Prostate gland (tissue), 2 donors: ENCODE results near the gene ZMAT5. TPM values are rescaled to one million over a fixed set of nuclear protein-coding genes. Genes with fewer than 3 reads are reported as not detected.
A peak's percentile ranks its signal among the peaks of the same experiment; 100 is the strongest.

Experiments used
- DNase-seq: peaks from one replicate; pipeline ENCODE4 v3.0.0-alpha.2; 2019; ENCODE audit warnings: low spot score
- H3K27ac ChIP-seq, 2 donors: fragments of 200-600 bp; sonication (generic); 2 replicates each; pipeline ENCODE4 v1.5.1; 2017 to 2019
- H3K27me3 ChIP-seq: fragments of 200-600 bp; sonication (generic); replicated peaks from 2 replicates; pipeline ENCODE4 v1.5.1; 2019; ENCODE audit not compliant: insufficient read depth
- H3K36me3 ChIP-seq, 2 donors: fragments of 200-600 bp; sonication (generic); 1 replicate in 1 of 2; 2 replicates in 1 of 2; pipeline versions ENCODE4 v1.5.1 to v1.8.1; 2017 to 2019
- H3K4me1 ChIP-seq: fragments of 200-600 bp; sonication (generic); replicated peaks from 2 replicates; pipeline ENCODE4 v1.5.1; 2019
- H3K4me3 ChIP-seq, 2 donors: fragments of 200-600 bp; sonication (generic); 2 replicates each; pipeline ENCODE4 v1.5.1; 2017 to 2019
- H3K9me3 ChIP-seq: fragments of 200-600 bp; sonication (generic); 2 replicates; pipeline ENCODE4 v1.5.1; 2017
- POLR2A ChIP-seq: fragments of 450-650 bp; IDR thresholded peaks from one replicate; pipeline ENCODE4 v1.6.1; 2016; ENCODE audit warnings: antibody characterized with exemption, mild to moderate bottlenecking
- POLR2AphosphoS5 ChIP-seq: sonication (generic); formaldehyde crosslinking; IDR thresholded peaks from one replicate; pipeline ENCODE4 v1.6.1; 2017; ENCODE audit warnings: antibody characterized with exemption
- WGBS: methylation state at CpG from one replicate; pipeline ENCODE4 v1.1.5; 2018; 5-methylcytosine and 5-hydroxymethylcytosine counted together
- intact Hi-C: fragments of 100-400 bp; cut with DNase I; formaldehyde crosslinking; loops from one replicate; pipeline ENCODE4 v1.14.2; 2022
- total RNA-seq, 2 donors: library from RNA; depleted of rRNA; stranded (reverse); fragments of >200 nt; gene quantifications; one replicate each; pipeline ENCODE4 v1.1.0, GENCODE V29; 2016
- TF ChIP-seq, protein P1 (sequence below), 4 experiments: fragments of 200-600 bp in 2 of 4; fragments of 450-650 bp in 2 of 4; sonication (generic) in 2 of 4; IDR thresholded peaks; 1 replicate in 3 of 4; 2 replicates in 1 of 4; pipeline ENCODE4 v1.5.1; 2016 to 2019; ENCODE audit warnings: antibody characterized with exemption in 4 of 4, mild to moderate bottlenecking in 2 of 4, moderate library complexity in 2 of 4

ZMAT5 gene
- total RNA-seq, 2 donors from 2014 or later = 32.9 to 33.5 TPM

DNA sequence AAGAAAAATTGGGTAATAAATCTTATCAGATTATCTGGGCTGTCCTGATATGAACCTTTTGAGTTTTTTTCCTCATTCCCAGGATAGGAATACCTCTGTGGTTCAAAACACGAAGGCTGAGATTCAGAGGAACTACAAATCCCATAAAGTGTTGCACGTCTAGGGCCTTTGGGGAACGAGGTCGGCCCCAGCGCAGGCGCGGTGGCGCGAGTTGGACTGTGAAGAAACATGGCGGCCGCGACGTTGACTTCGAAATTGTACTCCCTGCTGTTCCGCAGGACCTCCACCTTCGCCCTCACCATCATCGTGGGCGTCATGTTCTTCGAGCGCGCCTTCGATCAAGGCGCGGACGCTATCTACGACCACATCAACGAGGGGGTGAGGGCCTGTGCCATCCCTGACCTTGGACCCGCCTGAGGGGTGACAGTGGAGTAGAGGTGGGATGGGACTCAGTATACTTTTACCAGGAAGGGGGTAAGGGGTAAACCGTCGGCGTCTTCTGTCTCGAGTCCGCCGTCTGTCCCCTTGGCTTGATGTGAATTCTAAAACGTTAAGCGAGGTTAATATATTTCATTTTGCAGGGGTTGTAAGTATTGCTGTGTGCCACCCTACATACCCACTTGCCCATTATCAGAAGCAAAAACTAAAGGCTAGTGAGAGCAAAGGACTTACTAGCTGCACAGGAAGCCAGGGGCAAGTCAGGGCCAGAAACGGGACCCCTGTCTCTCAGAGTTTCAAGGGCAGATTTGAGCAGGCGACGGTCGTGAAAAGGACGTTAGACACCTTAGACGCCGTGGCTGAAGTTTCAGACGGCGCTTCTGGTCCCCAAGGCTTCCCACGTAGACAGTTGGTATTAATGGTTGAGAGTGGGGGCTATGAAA is 604 bp upstream of the ZMAT5 start, which contains the start of gene UQCR10:
UQCR10 (plus strand) TSS at position 199 of the 881 bp plus-strand sequence; CDS start at position 229, 30 bp downstream.
- WGBS = 12% methylated on average over 46 of the region's 46 CpGs
- Histone ChIP-seq H3K4me3 (peak within 1 kb of the TSS; percentile 54 to 78), H3K36me3 (peaks cover 4 to 6% of the 10 kb centered on the region in 2 donors), H3K4me1 (peaks cover 11% of the 10 kb centered on the region), H3K27ac (peak within 1 kb of the TSS; percentile 80 to 83), H3K27me3 (no peaks in the 10 kb centered on the region), H3K9me3 (no peaks in the 10 kb centered on the region)
- intact Hi-C loops = loop anchor here (10.0 kb wide), 1 partner anchor 117 kb away; the partner anchor contains the start of gene MTMR3
- DNase-seq = peak; percentile 89
- TF ChIP-seq POLR2AphosphoS5 = peak; percentile 60
- TF ChIP-seq, protein P1, sequence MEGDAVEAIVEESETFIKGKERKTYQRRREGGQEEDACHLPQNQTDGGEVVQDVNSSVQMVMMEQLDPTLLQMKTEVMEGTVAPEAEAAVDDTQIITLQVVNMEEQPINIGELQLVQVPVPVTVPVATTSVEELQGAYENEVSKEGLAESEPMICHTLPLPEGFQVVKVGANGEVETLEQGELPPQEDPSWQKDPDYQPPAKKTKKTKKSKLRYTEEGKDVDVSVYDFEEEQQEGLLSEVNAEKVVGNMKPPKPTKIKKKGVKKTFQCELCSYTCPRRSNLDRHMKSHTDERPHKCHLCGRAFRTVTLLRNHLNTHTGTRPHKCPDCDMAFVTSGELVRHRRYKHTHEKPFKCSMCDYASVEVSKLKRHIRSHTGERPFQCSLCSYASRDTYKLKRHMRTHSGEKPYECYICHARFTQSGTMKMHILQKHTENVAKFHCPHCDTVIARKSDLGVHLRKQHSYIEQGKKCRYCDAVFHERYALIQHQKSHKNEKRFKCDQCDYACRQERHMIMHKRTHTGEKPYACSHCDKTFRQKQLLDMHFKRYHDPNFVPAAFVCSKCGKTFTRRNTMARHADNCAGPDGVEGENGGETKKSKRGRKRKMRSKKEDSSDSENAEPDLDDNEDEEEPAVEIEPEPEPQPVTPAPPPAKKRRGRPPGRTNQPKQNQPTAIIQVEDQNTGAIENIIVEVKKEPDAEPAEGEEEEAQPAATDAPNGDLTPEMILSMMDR (IDR thresholded peaks at IDR 0.05) = no peak
- peak; percentile 62 for TF ChIP-seq POLR2A

DNA sequence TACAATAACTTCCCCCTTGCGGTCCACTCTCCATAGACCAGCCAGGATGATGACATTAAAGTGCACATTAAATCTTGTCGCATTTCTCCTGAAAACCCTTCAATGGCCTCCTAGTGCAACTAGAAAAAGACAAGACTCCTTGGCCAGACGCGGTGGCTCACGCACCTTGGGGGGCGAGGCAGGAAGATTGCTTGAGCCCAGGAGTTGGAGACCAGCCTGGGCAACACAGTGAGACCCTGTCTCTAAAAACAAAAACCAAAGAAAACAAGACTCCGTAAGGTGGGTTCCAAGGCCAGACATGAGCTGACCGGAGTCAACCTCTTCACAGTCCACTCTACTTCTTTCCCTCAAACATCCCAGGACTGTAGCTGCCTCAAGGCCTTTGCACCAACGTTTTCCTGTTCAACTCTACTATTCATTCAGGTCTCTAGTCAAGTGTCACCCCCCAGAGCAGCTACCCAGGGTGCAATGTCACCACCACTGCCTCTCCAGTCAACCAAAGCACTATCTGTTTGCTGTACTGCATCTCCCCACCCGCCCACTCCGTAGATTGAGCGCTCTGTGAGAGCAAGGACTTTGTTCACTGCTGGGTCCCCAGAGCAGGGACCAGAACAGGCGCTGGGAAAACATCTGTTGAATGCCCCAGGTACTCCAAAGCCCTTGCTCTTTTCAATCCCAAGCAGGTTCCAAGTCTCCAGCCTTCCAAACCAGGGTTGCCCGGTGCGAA is 739 bp downstream of the ZMAT5 start:
- peaks cover 4 to 6% of the 10 kb centered on the region in 2 donors for H3K36me3 ChIP-seq
- H3K9me3 ChIP-seq = no peaks in the 10 kb centered on the region
- TF ChIP-seq POLR2A (no peak), POLR2AphosphoS5 (no peak)
- TF ChIP-seq, protein P1 (IDR thresholded peaks at IDR 0.05) = no peak
- peak overlapping the region; percentile 80 to 83 for H3K27ac ChIP-seq
- peaks cover 11% of the 10 kb centered on the region for H3K4me1 ChIP-seq
- intact Hi-C loops = loop anchor here (10.0 kb wide), 1 partner anchor 119 kb away; the partner anchor contains the start of gene MTMR3
- DNase-seq = no peak
- H3K27me3 ChIP-seq = no peaks in the 10 kb centered on the region
- 50% methylated on average over 15 of the region's 15 CpGs for WGBS
- H3K4me3 ChIP-seq = peak overlapping the region; percentile 54 to 78

DNA sequence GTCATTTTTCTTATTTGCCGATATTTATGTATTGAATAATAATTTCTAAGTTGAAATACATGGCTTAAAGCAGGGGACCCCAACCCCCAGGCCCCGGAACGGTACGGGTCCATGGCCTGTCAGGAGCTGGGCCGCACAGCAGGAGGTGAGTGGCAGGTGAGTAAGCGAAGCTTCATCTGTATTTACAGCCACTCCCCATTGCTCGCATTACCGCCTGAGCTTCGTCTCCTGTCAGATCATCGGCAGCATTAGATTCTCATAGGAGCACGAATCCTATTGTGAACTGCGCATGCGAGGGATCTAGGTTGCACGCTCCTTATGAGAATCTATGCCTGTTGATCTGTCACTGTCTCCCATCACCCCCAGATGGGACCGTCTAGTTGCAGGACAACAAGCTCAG is 4.5 kb downstream of the ZMAT5 start:
- DNase-seq = no peak
- Histone ChIP-seq H3K9me3 (no peaks in the 10 kb centered on the region), H3K4me3 (no peak overlapping the region), H3K27me3 (no peaks in the 10 kb centered on the region), H3K27ac (no peak overlapping the region), H3K36me3 (no peaks in the 10 kb centered on the region), H3K4me1 (no peaks in the 10 kb centered on the region)
- TF ChIP-seq, protein P1 (IDR thresholded peaks at IDR 0.05) = no peak
- TF ChIP-seq POLR2A (no peak), POLR2AphosphoS5 (no peak)
- WGBS = 88% methylated on average over 15 of the region's 15 CpGs
- intact Hi-C loops = loop anchor here (10.0 kb wide), 1 partner anchor 123 kb away; the partner anchor contains the start of gene MTMR3

DNA sequence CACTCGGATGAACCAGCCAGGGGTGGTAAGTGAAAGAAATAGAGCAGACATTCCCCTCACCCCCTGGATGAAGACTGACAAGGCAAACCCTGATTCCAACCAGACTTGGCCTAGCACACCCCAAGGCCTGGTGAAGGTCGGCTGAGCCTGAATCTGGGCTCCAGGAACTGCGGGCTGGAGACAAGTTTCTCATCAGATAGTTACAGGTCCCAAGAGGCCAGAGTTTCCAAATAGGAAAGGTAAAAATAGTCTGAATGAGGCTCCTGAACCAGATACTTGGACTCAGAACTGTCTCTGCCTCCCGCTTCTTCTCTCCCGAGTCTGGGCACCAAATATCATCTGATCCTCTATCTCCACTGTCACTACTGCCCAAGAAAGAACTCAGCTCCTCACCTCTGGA is 7.8 kb downstream of the ZMAT5 start:
- intact Hi-C loops = no loop called here
- Histone ChIP-seq H3K27me3 (no peaks in the 10 kb centered on the region), H3K27ac (no peak overlapping the region), H3K4me3 (no peak overlapping the region), H3K4me1 (no peaks in the 10 kb centered on the region), H3K36me3 (no peaks in the 10 kb centered on the region), H3K9me3 (no peaks in the 10 kb centered on the region)
- no peak for TF ChIP-seq POLR2A
- TF ChIP-seq POLR2AphosphoS5 = no peak
- TF ChIP-seq, protein P1 (IDR thresholded peaks at IDR 0.05) = no peak
- WGBS = 71% methylated on average over 5 of the region's 5 CpGs
- no peak for DNase-seq
